Endothelial cell of umbilical vein (primary cell): Measurements from ENCODE around the gene FUZ. TPM values are rescaled to one million over a fixed set of nuclear protein-coding genes. Genes with fewer than 3 reads are reported as not detected.

Source experiments
- BruUV-seq: library from RNA; stranded (reverse); fragments of 400-500 nt; replicated peaks from 2 replicates; lab custom pipeline; 2021; lab: Mats Ljungman, UMichigan
- CTCF ChIA-PET: fragments of 300-600, 350-600 bp; sonication (Branson Sonifier 250); formaldehyde crosslinking; loops from one replicate; lab custom pipeline; 2021; ENCODE audit warnings: antibody characterized with exemption, inconsistent platforms; lab: Charles Lee
- POLR2A ChIA-PET: fragments of 300-600, 350-600 bp; sonication (Branson Sonifier 250); formaldehyde crosslinking; loops from one replicate; lab custom pipeline; 2021; ENCODE audit warnings: antibody characterized with exemption, inconsistent platforms; lab: Charles Lee
- DNase-seq: peaks from one replicate; pipeline ENCODE4 v3.0.0-alpha.2; 2011; ENCODE audit warnings: low read depth, low spot score
- FAIRE-seq: peaks from 2 replicates; lab custom pipeline; 2011; peaks lifted over from hg19 to GRCh38; lab: Jason Lieb, UNC
- H2AFZ ChIP-seq: 2 replicates; pipeline ENCODE4 v1.6.0; 2012; ENCODE audit warnings: low read depth, low read length, control low read depth, inconsistent platforms
- H3K27ac ChIP-seq: 2 replicates; pipeline ENCODE4 v1.5.1; 2011; ENCODE audit warnings: low read depth, mild to moderate bottlenecking, control low read depth, low read length, moderate library complexity; ENCODE audit not compliant: insufficient read depth
- H3K27me3 ChIP-seq, 2 experiments: 2 replicates each; pipeline versions ENCODE4 v1.6.0 to v1.6.1; 2011; ENCODE audit warnings: low read length in 2 of 2, mixed read lengths in 1 of 2; ENCODE audit not compliant: control insufficient read depth in 2 of 2, insufficient read depth in 2 of 2
- H3K36me3 ChIP-seq, 2 experiments: 2 replicates in 1 of 2; 3 replicates in 1 of 2; pipeline ENCODE4 v1.5.1; 2011; ENCODE audit warnings: low read length in 2 of 2, mild to moderate bottlenecking in 1 of 2, moderate library complexity in 1 of 2; ENCODE audit not compliant: control insufficient read depth in 2 of 2, insufficient read depth in 2 of 2; ENCODE audit errors: extremely low read depth in 1 of 2
- H3K4me1 ChIP-seq: 3 replicates; pipeline ENCODE4 v1.5.1; 2011; ENCODE audit warnings: mild to moderate bottlenecking, low read length; ENCODE audit not compliant: control insufficient read depth, insufficient read depth; ENCODE audit errors: extremely low read depth
- H3K4me2 ChIP-seq: 2 replicates; pipeline ENCODE4 v1.6.1; 2011; ENCODE audit warnings: low read length, control low read depth, mixed read lengths; ENCODE audit not compliant: insufficient read depth
- H3K4me3 ChIP-seq, 3 experiments: fragments of 200-600 bp in 1 of 3; sonication (generic), shearing (Covaris generic) in 1 of 3; replicated peaks in 1 of 3; 2 replicates each; pipeline ENCODE4 v1.5.1; 2011 to 2016; ENCODE audit warnings: control low read depth in 3 of 3, low read length in 3 of 3, mild to moderate bottlenecking in 2 of 3, inconsistent platforms in 1 of 3, low read depth in 1 of 3, moderate library complexity in 1 of 3; ENCODE audit not compliant: insufficient read depth in 1 of 3
- H3K79me2 ChIP-seq: 2 replicates; pipeline ENCODE4 v1.6.0; 2012; ENCODE audit warnings: low read length, inconsistent platforms; ENCODE audit not compliant: control insufficient read depth, insufficient read depth
- H3K9ac ChIP-seq: replicated peaks from 2 replicates; pipeline ENCODE3; 2011; ENCODE audit warnings: low read length, control low read depth; ENCODE audit not compliant: insufficient read depth; ENCODE audit errors: extremely low read depth
- H3K9me1 ChIP-seq: replicated peaks from 3 replicates; pipeline ENCODE4 v1.6.0; 2011; ENCODE audit warnings: mild to moderate bottlenecking, low read length; ENCODE audit not compliant: control insufficient read depth, insufficient read depth; ENCODE audit errors: extremely low read depth
- H3K9me3 ChIP-seq: replicated peaks from 2 replicates; pipeline ENCODE4 v1.5.1; 2012; ENCODE audit warnings: low read length, inconsistent platforms; ENCODE audit not compliant: control insufficient read depth, insufficient read depth
- H4K20me1 ChIP-seq: replicated peaks from 2 replicates; pipeline ENCODE3; 2011; ENCODE audit warnings: mild to moderate bottlenecking, low read length; ENCODE audit not compliant: control insufficient read depth, insufficient read depth; ENCODE audit errors: extremely low read depth
- CTCF ChIP-seq, 2 donors: IDR thresholded peaks; 1 replicate in 1 of 2; 2 replicates in 1 of 2; pipeline ENCODE4 v1.5.1; 2011; ENCODE audit warnings: low read length in 2 of 2, mild to moderate bottlenecking in 2 of 2, moderate library complexity in 2 of 2, control low read depth in 1 of 2, inconsistent platforms in 1 of 2, low read depth in 1 of 2; ENCODE audit not compliant: insufficient read depth in 1 of 2; ENCODE audit errors: extremely low read depth in 1 of 2
- EZH2 ChIP-seq: IDR thresholded peaks from 2 replicates; pipeline ENCODE4 v1.6.1; 2012; ENCODE audit warnings: borderline replicate concordance, low read depth, mild to moderate bottlenecking, moderate library complexity, low read length, inconsistent platforms; ENCODE audit not compliant: severe bottlenecking
- FOS ChIP-seq: IDR thresholded peaks from 2 replicates; pipeline ENCODE4 v1.6.1; 2011; ENCODE audit warnings: mild to moderate bottlenecking, low read length, moderate library complexity, borderline replicate concordance; ENCODE audit not compliant: insufficient read depth
- JUN ChIP-seq: IDR thresholded peaks from 2 replicates; pipeline ENCODE4 v1.6.1; 2011; ENCODE audit warnings: borderline replicate concordance, low read depth; ENCODE audit not compliant: insufficient read length, insufficient read depth
- MYC ChIP-seq: IDR thresholded peaks from one replicate; pipeline ENCODE4 v1.6.1; 2011; ENCODE audit warnings: mild to moderate bottlenecking, low read depth, low read length
- POLR2A ChIP-seq: IDR thresholded peaks from 2 replicates; pipeline ENCODE4 v1.6.1; 2012; ENCODE audit warnings: low read depth, mild to moderate bottlenecking, control low read depth, low read length
- dilution Hi-C: fragments of 300-500 bp; cut with MboI; formaldehyde crosslinking; loops from one replicate; pipeline ENCODE4 v1.15.0; 2019; ENCODE audit warnings: low sequenced_read_pairs; ENCODE audit not compliant: extremely low pct_ligation_motif_present
- intact Hi-C: fragments of 100-400 bp; cut with micrococcal nuclease; formaldehyde crosslinking; loops from one replicate; pipeline ENCODE4 v1.10.0; 2022
- polyA plus RNA-seq, 4 experiments: library from polyadenylated mRNA; depleted of rRNA in 3 of 4; stranded (reverse) in 3 of 4; unstranded in 1 of 4; fragments of >200 nt; gene quantifications; 2 replicates each; pipeline versions ENCODE4 v1.2.1 to v1.2.3, GENCODE V29; 2011 to 2012; ENCODE audit warnings: missing spikeins in 1 of 4
- total RNA-seq: library from RNA; stranded (reverse); gene quantifications from 2 replicates; pipeline ENCODE4 v1.2.3, GENCODE V29; 2021
- TF ChIP-seq, protein P1 (sequence below): IDR thresholded peaks from 2 replicates; pipeline ENCODE4 v1.6.1; 2011; ENCODE audit not compliant: insufficient read depth, insufficient read length

The FUZ gene
- total and polyA plus RNA-seq, 2 donors (not counting 3 experiments of a cell fraction or from before 2014, with no cell fraction given) = 12.3 to 14.0 TPM

DNA sequence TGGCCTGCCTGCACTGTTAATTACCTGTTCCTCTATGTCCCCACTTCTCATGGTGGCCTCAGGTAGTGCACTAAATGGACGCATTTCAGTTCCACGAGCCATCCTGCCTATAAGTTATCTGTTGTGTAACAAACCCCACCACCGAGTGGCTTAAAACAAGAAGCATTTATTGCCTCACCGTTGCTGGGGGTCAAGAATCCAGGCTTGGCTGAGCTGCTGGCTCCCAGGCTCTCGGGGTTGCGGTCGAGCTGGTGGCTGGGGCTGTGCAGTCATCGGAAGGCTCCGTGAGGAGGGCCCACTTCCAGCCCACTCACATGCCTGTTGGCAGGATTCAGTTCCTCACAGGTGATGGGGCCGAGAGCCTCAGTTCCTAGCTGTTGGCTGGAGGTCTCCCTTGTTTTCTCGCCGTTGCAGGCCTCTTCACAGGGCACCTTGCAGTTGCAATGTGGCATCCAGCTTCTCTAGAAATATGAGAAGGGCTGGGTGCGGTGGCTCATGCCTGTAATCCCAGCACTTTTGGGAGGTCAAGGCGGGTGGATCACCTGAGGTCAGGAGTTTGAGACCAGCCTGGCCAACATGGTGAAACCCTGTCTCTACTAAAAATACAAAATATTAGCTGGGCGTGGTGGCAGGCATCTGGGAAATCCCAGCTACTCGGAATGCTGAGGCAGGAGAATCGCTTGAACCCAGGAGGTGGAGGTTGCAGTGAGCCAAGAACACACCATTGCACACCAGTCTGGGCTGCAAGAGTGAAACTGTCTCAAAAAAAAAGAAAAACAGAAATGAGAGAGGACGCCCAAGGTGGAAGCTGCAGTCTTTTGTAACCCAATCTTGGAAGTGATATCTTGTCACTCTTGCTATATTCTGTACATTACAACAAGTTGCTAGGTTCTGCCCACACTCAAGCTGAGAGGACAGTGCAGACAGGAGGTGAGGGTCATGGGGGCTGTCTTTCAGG lies 31.3 kb upstream of the FUZ start:
- H2AFZ ChIP-seq = no peak overlapping the region
- FAIRE-seq = no peak
- CTCF ChIA-PET = no interaction called here
- peaks cover 5% of the 10 kb centered on the region for H3K4me1 ChIP-seq
- peaks cover 2 to 4% of the 10 kb centered on the region in 2 experiments for H3K36me3 ChIP-seq
- no peaks in the 10 kb centered on the region for H4K20me1 ChIP-seq
- intact Hi-C loops (no loop called here), dilution Hi-C loops (no loop called here)
- H3K9me3 ChIP-seq = no peaks in the 10 kb centered on the region
- H3K4me2 ChIP-seq = no peak overlapping the region
- no peak overlapping the region for H3K4me3 ChIP-seq
- H3K9ac ChIP-seq = no peak overlapping the region
- DNase-seq = no peak
- H3K27me3 ChIP-seq = no peaks in the 10 kb centered on the region
- no TSS peak for BruUV-seq
- no peaks in the 10 kb centered on the region for H3K9me1 ChIP-seq
- POLR2A ChIA-PET = no interaction called here
- no peaks in the 10 kb centered on the region for H3K79me2 ChIP-seq
- H3K27ac ChIP-seq = no peak overlapping the region
- TF ChIP-seq MYC = no peak
- no peak for TF ChIP-seq CTCF (IDR thresholded peaks at IDR 0.05; ENCODE audit: extremely low read depth in 1 of 2, insufficient read depth in 1 of 2, low read depth in 1 of 2, low read length in 2 of 2)

DNA sequence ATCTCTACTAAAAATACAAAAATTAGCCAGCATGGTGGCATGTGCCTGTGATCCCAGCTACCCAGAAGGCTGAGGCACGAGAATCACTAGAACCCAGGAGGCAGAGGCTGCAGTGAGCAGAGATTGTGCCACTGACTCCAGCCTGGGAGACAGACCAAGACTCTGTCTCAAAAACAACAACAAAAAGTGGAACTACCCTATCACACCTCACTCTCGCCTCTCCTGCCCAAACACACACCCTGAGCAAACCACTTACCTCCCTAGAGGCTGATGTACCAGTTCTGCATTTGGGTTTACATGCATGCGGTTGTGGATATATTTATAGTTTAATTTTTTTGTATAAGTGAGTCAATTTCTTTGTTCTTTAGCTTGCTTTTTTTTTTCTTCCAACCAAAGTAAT lies 30.2 kb upstream of the FUZ start:
- no TSS peak for BruUV-seq
- Histone ChIP-seq H3K79me2 (no peaks in the 10 kb centered on the region), H3K9ac (no peak overlapping the region), H3K4me2 (no peak overlapping the region), H3K27me3 (no peaks in the 10 kb centered on the region), H3K4me1 (no peaks in the 10 kb centered on the region), H3K36me3 (peaks cover 2 to 5% of the 10 kb centered on the region in 2 experiments), H2AFZ (no peak overlapping the region), H3K27ac (no peak overlapping the region), H3K4me3 (no peak overlapping the region), H3K9me3 (no peaks in the 10 kb centered on the region), H4K20me1 (no peaks in the 10 kb centered on the region), H3K9me1 (no peaks in the 10 kb centered on the region)
- intact Hi-C loops (no loop called here), dilution Hi-C loops (no loop called here)
- ChIA-PET POLR2A (no interaction called here), CTCF (no interaction called here)
- DNase-seq (no peak), FAIRE-seq (no peak)
- TF ChIP-seq EZH2 (no peak), CTCF (IDR thresholded peaks at IDR 0.05; ENCODE audit: extremely low read depth in 1 of 2, insufficient read depth in 1 of 2, low read depth in 1 of 2, low read length in 2 of 2) (no peak), JUN (no peak), POLR2A (no peak), MYC (no peak), FOS (no peak)
- TF ChIP-seq, protein P1, sequence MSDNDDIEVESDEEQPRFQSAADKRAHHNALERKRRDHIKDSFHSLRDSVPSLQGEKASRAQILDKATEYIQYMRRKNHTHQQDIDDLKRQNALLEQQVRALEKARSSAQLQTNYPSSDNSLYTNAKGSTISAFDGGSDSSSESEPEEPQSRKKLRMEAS = no peak
